Measurements from ENCODE around the gene LRRC7. TPM values are rescaled to one million over a fixed set of nuclear protein-coding genes. Genes with fewer than 3 reads are reported as not detected.
"Not testable (repeated sequence)": the region's sequence is repeated elsewhere in the genome, so short reads cannot be mapped to it uniquely, and the experiment has no call there.

Gene LRRC7
- total RNA-seq, 4 donors from 2014 or later = 11.1 to 21.3 (median 14.1) TPM

GRCh38 chr1:69946935-69947334 is 379.2 kb downstream of the LRRC7 start:
- Histone ChIP-seq H3K4me3 (no peak overlapping the region), H3K9me3 (peaks cover 0 to 15% (median 0%) of the 10 kb centered on the region in 4 donors), H3K27ac (no peak overlapping the region), H3K4me1 (no peaks in the 10 kb centered on the region), H3K27me3 (no peaks in the 10 kb centered on the region), H3K36me3 (no peaks in the 10 kb centered on the region)
- WGBS, 2 donors = 95% methylated on average over 2 of the region's 2 CpGs
- TF ChIP-seq POLR2A (IDR thresholded peaks at IDR 0.05) (no peak), EP300 (IDR thresholded peaks at IDR 0.05) (no peak)
- TF ChIP-seq, protein P1, sequence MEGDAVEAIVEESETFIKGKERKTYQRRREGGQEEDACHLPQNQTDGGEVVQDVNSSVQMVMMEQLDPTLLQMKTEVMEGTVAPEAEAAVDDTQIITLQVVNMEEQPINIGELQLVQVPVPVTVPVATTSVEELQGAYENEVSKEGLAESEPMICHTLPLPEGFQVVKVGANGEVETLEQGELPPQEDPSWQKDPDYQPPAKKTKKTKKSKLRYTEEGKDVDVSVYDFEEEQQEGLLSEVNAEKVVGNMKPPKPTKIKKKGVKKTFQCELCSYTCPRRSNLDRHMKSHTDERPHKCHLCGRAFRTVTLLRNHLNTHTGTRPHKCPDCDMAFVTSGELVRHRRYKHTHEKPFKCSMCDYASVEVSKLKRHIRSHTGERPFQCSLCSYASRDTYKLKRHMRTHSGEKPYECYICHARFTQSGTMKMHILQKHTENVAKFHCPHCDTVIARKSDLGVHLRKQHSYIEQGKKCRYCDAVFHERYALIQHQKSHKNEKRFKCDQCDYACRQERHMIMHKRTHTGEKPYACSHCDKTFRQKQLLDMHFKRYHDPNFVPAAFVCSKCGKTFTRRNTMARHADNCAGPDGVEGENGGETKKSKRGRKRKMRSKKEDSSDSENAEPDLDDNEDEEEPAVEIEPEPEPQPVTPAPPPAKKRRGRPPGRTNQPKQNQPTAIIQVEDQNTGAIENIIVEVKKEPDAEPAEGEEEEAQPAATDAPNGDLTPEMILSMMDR (IDR thresholded peaks at IDR 0.05) = no peak
- DNase-seq (ENCODE audit: low spot score in 2 of 2) = no peak

- H3K9me3 ChIP-seq = peaks cover 0 to 15% (median 0%) of the 10 kb centered on the region in 4 donors
- DNase-seq (ENCODE audit: low spot score in 2 of 2) = no peak
- TF ChIP-seq POLR2A (IDR thresholded peaks at IDR 0.05) (no peak), EP300 (IDR thresholded peaks at IDR 0.05) (no peak)
- TF ChIP-seq, protein P1 (IDR thresholded peaks at IDR 0.05) = no peak
- no peaks in the 10 kb centered on the region for H3K36me3 ChIP-seq
- no peaks in the 10 kb centered on the region for H3K27me3 ChIP-seq
- H3K27ac ChIP-seq = no peak overlapping the region
- H3K4me3 ChIP-seq = no peak overlapping the region
- WGBS, 2 donors = 87 to 91% methylated on average over 3 of the region's 3 CpGs
- H3K4me1 ChIP-seq = no peaks in the 10 kb centered on the region
Observed at GRCh38 chr1:69947837-69948236, 380.1 kb downstream of the LRRC7 start.

DNA sequence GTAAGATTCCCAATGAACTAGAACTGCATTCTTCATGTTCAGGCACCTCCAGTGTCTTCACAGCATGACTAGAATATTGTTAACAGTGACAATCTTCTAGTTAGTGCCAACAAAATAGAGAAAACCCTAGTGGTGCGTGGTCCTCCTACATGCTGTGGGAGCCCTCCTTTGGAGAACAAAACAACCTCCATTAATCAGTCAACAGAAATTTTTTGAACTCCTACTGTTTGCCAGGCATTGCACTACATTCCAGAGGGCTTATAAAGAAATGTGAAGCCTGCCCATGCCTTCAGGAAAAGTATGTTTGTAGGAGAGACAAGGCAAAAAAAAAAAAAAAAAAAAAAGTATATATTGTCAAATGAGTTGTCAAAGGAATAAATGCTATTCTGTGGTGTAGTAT is 385.0 kb downstream of the LRRC7 start:
- no peak overlapping the region for H3K4me3 ChIP-seq
- H3K4me1 ChIP-seq = no peaks in the 10 kb centered on the region
- WGBS, 2 donors = 42 to 59% methylated on average over 1 of the region's 1 CpG
- no peak for DNase-seq (ENCODE audit: low spot score in 2 of 2)
- H3K9me3 ChIP-seq = no peaks in the 10 kb centered on the region
- no peaks in the 10 kb centered on the region for H3K36me3 ChIP-seq
- H3K27me3 ChIP-seq = no peaks in the 10 kb centered on the region
- H3K27ac ChIP-seq = no peak overlapping the region
- TF ChIP-seq EP300 (IDR thresholded peaks at IDR 0.05) (no peak), POLR2A (IDR thresholded peaks at IDR 0.05) (no peak)
- TF ChIP-seq, protein P1 (IDR thresholded peaks at IDR 0.05) = no peak

DNA sequence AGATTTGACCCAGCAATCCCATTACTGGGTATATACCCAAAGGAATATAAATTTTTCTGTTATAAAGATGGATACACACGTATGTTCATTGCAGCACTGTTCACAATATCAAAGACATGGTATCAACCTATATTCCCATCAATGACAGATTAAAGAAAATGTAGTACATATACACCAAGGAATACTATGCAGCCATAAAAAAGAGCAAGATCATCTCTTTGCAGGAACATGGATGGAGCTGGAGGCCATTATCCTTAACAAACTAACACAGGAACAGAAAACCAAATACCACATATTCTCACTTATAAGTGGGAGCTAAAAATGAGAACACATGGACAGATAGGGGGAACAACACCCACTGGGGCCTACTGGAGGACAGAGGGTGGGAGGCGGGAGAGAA is 394.7 kb downstream of the LRRC7 start:
- H3K36me3 ChIP-seq; H3K4me1 ChIP-seq; H3K27ac ChIP-seq; DNase-seq (ENCODE audit: low spot score in 2 of 2); H3K4me3 ChIP-seq; H3K27me3 ChIP-seq: not testable (repeated sequence)
- H3K9me3 ChIP-seq = peaks cover 0 to 15% (median 0%) of the 10 kb centered on the region in 4 donors
- 85 to 90% methylated on average over 2 of the region's 2 CpGs for WGBS, 2 donors

DNA sequence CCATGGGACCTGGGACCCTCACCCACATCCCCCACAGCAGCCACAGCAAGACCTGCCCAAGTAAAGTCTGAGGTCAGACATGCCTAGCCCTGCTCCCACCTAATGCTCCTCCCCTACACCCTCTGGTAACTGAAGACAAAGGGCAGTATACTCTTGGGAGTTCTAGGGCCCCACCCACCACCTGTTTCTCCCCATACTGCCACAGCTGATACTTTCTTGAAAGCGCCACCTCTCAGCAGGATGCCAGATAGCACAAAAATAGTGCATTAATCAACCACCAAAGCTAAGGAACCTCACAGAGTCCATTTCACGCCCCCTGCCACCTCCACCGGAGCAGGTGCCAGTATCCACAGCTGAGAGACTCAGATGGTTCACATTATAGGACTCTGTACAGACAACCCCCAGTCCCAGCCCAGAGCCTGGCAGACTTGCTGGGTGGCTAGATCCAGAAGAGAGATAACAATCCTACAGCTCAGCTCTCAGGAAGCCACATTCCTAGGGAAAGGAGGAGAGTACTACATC is 399.6 kb downstream of the LRRC7 start:
- TF ChIP-seq EP300 (IDR thresholded peaks at IDR 0.05) (no peak), POLR2A (IDR thresholded peaks at IDR 0.05) (no peak)
- TF ChIP-seq, protein P1 (IDR thresholded peaks at IDR 0.05) = no peak
- H3K27me3 ChIP-seq = no peaks in the 10 kb centered on the region
- H3K4me1 ChIP-seq = no peaks in the 10 kb centered on the region
- H3K36me3 ChIP-seq = no peaks in the 10 kb centered on the region
- H3K4me3 ChIP-seq = no peak overlapping the region
- peaks cover 0 to 15% (median 2%) of the 10 kb centered on the region in 4 donors for H3K9me3 ChIP-seq
- WGBS, 2 donors = 95 to 96% methylated on average over 3 of the region's 3 CpGs
- DNase-seq (ENCODE audit: low spot score in 2 of 2) = no peak
- no peak overlapping the region for H3K27ac ChIP-seq

DNA sequence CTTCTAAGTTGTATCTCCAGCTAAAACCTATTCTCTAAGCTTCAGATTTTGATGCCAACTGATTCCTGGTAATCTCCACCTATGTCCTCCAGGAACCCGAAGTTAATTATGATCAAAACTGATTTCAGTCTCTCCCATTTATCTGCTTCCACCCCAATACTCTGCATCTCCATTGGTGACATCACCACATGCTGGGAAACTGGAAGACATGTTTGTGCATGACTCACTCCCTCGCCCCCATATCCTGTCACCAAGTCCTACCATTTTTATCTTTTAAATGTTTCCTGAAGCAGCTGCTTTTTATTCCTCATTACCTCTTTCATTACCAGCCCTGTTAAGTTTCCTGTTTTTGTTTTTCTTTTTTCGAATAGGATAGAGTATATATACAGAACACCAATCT is 409.2 kb downstream of the LRRC7 start:
- WGBS, 2 donors = 75% methylated on average over 3 of the region's 3 CpGs
- Histone ChIP-seq H3K27ac (no peak overlapping the region), H3K4me1 (no peaks in the 10 kb centered on the region), H3K4me3 (no peak overlapping the region), H3K36me3 (no peaks in the 10 kb centered on the region), H3K27me3 (no peaks in the 10 kb centered on the region), H3K9me3 (no peaks in the 10 kb centered on the region)
- no peak for TF ChIP-seq EP300 (IDR thresholded peaks at IDR 0.05)
- TF ChIP-seq POLR2A (IDR thresholded peaks at IDR 0.05) = no peak
- TF ChIP-seq, protein P1 (IDR thresholded peaks at IDR 0.05) = no peak
- DNase-seq (ENCODE audit: low spot score in 2 of 2) = no peak
